Body of pancreas (tissue), 4 donors: ENCODE data around the gene PPARA. TPM values are rescaled to one million over a fixed set of nuclear protein-coding genes. Genes with fewer than 3 reads are reported as not detected.
"Not testable (repeated sequence)": the region's sequence is repeated elsewhere in the genome, so short reads cannot be mapped to it uniquely, and the experiment has no call there.

Experiments
- ATAC-seq: fragments of 150-250 bp; one replicate; pipeline ENCODE4 v1.9.1; 2016
- DNase-seq, 4 donors: peaks; one replicate each; pipeline ENCODE4 v3.0.0-alpha.2; 2019
- H3K27ac ChIP-seq, 4 donors: fragments of 200-600 bp; sonication (generic); 1 replicate in 3 of 4; 2 replicates in 1 of 4; pipeline versions ENCODE4 v1.5.1 to v1.6.1; 2016 to 2019; ENCODE audit warnings: mild to moderate bottlenecking in 1 of 4, mixed read lengths in 1 of 4, moderate library complexity in 1 of 4
- H3K27me3 ChIP-seq, 2 donors: fragments of 200-600 bp; sonication (generic); one replicate each; pipeline ENCODE4 v1.6.0; 2016; ENCODE audit warnings: mild to moderate bottlenecking in 1 of 2
- H3K36me3 ChIP-seq, 2 donors: fragments of 200-600 bp; sonication (generic); replicated peaks in 1 of 2; 2 replicates each; pipeline ENCODE4 v1.5.1; 2016; ENCODE audit warnings: low read depth in 2 of 2; ENCODE audit not compliant: insufficient read depth in 1 of 2
- H3K4me1 ChIP-seq: fragments of 200-600 bp; sonication (generic); one replicate; pipeline ENCODE4 v1.6.0; 2016
- H3K4me3 ChIP-seq, 2 donors: fragments of 200-600 bp; sonication (generic); 1 replicate in 1 of 2; 2 replicates in 1 of 2; pipeline ENCODE4 v1.5.1; 2016 to 2019
- H3K9me3 ChIP-seq, 3 donors: fragments of 200-600 bp; sonication (generic); 1 replicate in 2 of 3; 2 replicates in 1 of 3; pipeline ENCODE4 v1.5.1; 2016
- POLR2A ChIP-seq, 3 donors: fragments of 450-650 bp; IDR thresholded peaks; one replicate each; pipeline ENCODE4 v1.6.1; 2016; ENCODE audit warnings: antibody characterized with exemption in 3 of 3, mild to moderate bottlenecking in 2 of 3
- whole genome bisulfite sequencing, 2 donors: methylation state at CpG; one replicate each; pipeline ENCODE4 v1.1.5; 2017; 5-methylcytosine and 5-hydroxymethylcytosine counted together
- intact Hi-C: fragments of 100-400 bp; cut with DNase I; formaldehyde crosslinking; loops from one replicate; pipeline ENCODE4 v1.15.1; 2023
- total RNA-seq, 2 donors: library from RNA; depleted of rRNA; stranded (reverse); fragments of >200 nt; gene quantifications; one replicate each; pipeline ENCODE4 v1.1.0, GENCODE V29; 2016
- TF ChIP-seq, protein P1 (sequence below), 7 experiments: fragments of 450-650 bp in 4 of 7; fragments of 200-600 bp in 3 of 7; sonication (generic) in 3 of 7; IDR thresholded peaks; one replicate each; pipeline ENCODE4 v1.5.1; 2016 to 2019; ENCODE audit warnings: antibody characterized with exemption in 7 of 7

Gene PPARA
- total RNA-seq, 2 donors from 2014 or later, result 15.8 to 19.8 TPM

DNA sequence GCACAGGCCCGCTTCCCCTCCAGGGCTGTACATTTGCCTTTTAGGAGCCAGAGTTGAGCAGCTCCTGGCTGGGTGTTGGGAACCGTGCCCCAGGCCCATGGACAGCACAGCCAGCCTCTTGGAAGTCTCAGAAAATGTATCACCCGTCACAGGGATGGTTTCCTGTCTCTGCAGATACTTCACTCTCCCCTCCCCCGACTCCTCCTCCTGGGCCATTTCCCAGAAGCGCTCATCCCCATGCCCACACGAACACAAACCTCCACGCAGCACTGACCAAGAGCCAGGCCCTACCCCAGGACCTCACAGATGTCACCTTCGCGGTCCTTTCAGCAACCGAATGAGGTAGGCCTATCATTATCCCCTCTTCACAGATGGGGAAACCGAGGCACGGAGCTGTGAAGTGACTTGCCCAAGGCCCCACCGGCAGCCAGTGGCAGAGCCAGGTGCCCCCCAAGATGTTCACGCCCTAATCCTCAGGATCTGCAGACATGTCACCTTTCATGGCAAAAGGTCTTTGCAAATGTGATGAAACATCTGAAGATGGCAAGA lies 13.0 kb upstream of the PPARA start:
- no peak for DNase-seq
- WGBS, 2 donors, result 79 to 90% methylated on average over 10 to 14 of the region's 14 CpGs
- H3K36me3 ChIP-seq, result no peaks in the 10 kb centered on the region
- TF ChIP-seq POLR2A (IDR thresholded peaks at IDR 0.05), result no peak
- TF ChIP-seq, protein P1, sequence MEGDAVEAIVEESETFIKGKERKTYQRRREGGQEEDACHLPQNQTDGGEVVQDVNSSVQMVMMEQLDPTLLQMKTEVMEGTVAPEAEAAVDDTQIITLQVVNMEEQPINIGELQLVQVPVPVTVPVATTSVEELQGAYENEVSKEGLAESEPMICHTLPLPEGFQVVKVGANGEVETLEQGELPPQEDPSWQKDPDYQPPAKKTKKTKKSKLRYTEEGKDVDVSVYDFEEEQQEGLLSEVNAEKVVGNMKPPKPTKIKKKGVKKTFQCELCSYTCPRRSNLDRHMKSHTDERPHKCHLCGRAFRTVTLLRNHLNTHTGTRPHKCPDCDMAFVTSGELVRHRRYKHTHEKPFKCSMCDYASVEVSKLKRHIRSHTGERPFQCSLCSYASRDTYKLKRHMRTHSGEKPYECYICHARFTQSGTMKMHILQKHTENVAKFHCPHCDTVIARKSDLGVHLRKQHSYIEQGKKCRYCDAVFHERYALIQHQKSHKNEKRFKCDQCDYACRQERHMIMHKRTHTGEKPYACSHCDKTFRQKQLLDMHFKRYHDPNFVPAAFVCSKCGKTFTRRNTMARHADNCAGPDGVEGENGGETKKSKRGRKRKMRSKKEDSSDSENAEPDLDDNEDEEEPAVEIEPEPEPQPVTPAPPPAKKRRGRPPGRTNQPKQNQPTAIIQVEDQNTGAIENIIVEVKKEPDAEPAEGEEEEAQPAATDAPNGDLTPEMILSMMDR (IDR thresholded peaks at IDR 0.05), result no peak
- no peak for ATAC-seq
- no peak overlapping the region for H3K4me3 ChIP-seq
- H3K27ac ChIP-seq, result no peak overlapping the region
- peaks cover 11% of the 10 kb centered on the region for H3K4me1 ChIP-seq
- H3K27me3 ChIP-seq, result no peaks in the 10 kb centered on the region
- intact Hi-C loops, result no loop called here
- no peaks in the 10 kb centered on the region for H3K9me3 ChIP-seq

DNA sequence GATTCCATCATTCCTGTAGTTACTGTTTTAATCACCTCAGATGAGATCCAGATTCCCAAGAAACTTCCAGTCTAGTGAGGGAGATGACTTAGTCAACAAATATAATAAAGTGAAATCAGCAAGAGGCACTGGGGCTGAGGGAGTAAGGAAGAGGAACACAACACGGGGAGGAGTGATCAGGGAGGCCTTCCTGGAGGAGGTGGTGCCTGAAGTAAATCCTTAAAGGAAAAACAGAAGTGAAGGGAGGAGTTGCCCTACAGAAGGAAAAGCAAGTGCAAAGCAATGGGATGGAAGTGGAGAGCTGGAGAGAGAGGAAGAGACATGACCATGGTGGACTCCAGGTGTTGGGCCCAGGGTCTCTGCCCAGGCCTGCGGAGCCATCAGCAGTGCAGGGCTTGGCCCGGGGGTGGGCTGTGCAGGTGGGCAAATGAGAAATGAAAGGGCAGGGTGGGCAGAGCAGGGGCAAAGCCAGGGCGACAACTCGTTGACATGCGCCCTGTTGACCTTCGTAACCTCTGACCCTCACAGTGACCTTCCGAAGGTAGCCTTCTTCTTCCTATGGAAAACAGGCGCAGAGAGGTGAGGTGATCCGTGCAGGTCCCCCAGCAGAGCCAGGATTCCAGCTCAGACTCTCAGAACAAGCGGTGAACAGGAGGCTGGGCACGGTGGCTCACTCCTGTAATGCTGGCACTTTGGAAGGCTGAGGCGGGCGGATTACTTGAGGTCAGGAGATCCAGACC lies 12.1 kb upstream of the PPARA start:
- Histone ChIP-seq H3K27me3 (no peaks in the 10 kb centered on the region), H3K27ac (no peak overlapping the region), H3K36me3 (no peaks in the 10 kb centered on the region), H3K4me3 (no peak overlapping the region), H3K9me3 (no peaks in the 10 kb centered on the region), H3K4me1 (peaks cover 11% of the 10 kb centered on the region)
- TF ChIP-seq POLR2A (IDR thresholded peaks at IDR 0.05), result no peak
- TF ChIP-seq, protein P1 (IDR thresholded peaks at IDR 0.05), result no peak
- intact Hi-C loops, result no loop called here
- DNase-seq, result no peak
- 90 to 91% methylated on average over 10 to 14 of the region's 14 CpGs for WGBS, 2 donors
- ATAC-seq, result no peak

DNA sequence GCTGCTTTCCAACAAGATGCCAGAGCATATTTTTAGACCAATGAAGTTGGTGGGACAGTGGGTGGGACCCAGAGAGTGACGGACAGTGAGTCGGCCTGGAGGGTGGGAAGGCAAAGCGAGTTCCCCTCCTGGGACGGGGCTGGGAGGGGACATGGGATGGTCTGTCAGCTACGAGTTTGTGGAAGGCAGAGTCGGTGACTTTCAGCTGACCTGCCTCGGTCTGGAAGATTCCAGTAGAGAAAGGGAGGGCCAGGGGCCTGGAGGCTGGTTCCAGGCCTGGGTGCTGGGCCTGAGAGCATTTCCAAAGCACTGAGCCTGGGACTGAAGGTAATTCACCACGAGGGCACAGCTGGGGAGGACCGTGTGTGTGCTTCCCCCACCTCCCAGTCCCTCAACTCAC lies 10.9 kb upstream of the PPARA start:
- intact Hi-C loops, DNase-seq, H3K9me3 ChIP-seq, H3K4me3 ChIP-seq, H3K27me3 ChIP-seq, H3K36me3 ChIP-seq: not testable (repeated sequence)
- Histone ChIP-seq H3K27ac (peak overlapping the region; percentile 44 to 73 (median 64)), H3K4me1 (peaks cover 11% of the 10 kb centered on the region)
- WGBS, 2 donors, result 71 to 74% methylated on average over 5 to 7 of the region's 9 CpGs
- peak; percentile 54 for ATAC-seq

DNA sequence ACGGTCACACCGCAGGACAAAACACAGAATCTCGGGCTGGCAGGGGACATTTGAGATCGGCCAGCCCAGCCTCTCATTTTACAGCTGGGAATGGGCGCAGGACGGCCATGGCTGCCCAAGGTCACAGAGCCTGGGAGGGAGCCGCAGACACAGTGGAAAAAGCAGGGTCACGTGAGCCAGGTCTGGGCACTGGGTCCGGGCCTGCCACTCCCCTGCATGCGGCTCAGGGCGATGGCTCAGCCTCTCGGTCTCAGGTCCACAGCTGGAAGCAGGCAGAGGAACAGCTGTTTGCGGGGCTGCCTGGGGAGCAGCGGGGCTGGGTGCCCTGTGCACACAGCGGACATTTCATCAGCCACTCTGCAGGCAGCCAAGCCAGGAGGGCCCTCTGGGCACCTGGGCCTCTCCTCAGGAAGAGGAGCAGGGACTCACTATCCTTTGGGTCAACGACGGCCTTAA lies 10.4 kb upstream of the PPARA start:
- TF ChIP-seq POLR2A (IDR thresholded peaks at IDR 0.05), result no peak
- TF ChIP-seq, protein P1 (IDR thresholded peaks at IDR 0.05), result no peak
- Histone ChIP-seq H3K9me3 (no peaks in the 10 kb centered on the region), H3K4me1 (peaks cover 11% of the 10 kb centered on the region), H3K36me3 (no peaks in the 10 kb centered on the region), H3K4me3 (no peak overlapping the region), H3K27ac (peak overlapping the region; percentile 44 to 73 (median 64)), H3K27me3 (no peaks in the 10 kb centered on the region)
- DNase-seq, result peak; percentile 60 to 72 (median 67)
- ATAC-seq, result peak; percentile 72
- intact Hi-C loops, result no loop called here
- WGBS, 2 donors, result 42 to 54% methylated on average over 6 to 17 of the region's 17 CpGs

DNA sequence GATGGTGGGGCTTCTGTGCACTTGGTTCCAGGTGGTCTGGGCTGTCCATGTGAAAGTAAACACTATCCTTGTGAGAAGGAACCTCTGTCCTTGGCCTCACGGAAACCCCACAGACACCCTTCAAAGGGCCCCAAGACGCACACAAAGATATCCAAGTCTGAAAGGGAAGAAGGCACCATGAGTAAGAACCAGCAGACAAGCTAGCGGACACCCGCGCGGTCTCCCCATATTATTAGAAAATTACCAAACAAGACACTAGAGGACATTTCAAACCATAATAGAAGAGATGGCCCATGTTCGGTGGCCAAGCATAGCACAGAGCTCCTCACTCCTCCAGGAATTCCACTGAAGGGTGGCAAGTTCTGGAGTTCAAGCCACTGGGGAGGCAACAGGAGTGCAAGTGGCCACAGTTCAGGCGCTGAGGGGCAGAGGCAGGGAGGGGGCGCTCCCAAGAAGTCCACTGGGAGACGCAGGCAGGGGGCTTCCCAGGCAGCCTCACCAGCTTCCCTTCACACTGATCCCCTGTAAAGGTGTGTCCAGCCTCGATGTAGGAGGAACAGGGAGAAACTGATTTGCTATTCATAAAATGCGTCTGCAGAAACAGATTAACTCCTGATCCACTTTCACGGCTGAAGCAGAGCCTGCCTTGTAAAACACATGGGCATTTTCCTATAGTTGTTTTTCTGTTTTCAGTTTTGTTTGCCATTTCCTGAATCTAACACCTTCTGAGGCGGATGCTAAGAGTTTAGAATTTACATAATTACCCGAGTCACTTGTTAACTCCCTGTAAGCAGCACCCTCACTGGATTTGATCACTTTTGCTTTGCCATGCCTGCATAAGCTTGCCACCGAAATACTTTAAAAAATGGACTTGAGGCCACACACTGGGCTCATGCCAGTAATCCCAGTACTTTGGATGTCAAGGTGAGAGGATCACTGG lies 9.1 kb upstream of the PPARA start:
- Histone ChIP-seq H3K4me1 (peaks cover 11% of the 10 kb centered on the region), H3K36me3 (no peaks in the 10 kb centered on the region), H3K4me3 (no peak overlapping the region), H3K27ac (no peak overlapping the region), H3K9me3 (no peaks in the 10 kb centered on the region), H3K27me3 (no peaks in the 10 kb centered on the region)
- TF ChIP-seq POLR2A (IDR thresholded peaks at IDR 0.05), result no peak
- TF ChIP-seq, protein P1 (IDR thresholded peaks at IDR 0.05), result no peak
- DNase-seq (no peak), ATAC-seq (no peak)
- 89% methylated on average over 16 of the region's 16 CpGs for WGBS, 2 donors
- intact Hi-C loops, result no loop called here
